ENCODE data around the gene CCL1. TPM values are rescaled to one million over a fixed set of nuclear protein-coding genes. Genes with fewer than 3 reads are reported as not detected.

Gene CCL1
- total RNA-seq, 1 experiment from 2014 or later, result not detected

GRCh38 chr17:34371405-34372100 lies 8.5 kb upstream of the CCL1 start:
- DNase-seq, result no peak
- H3K4me3 ChIP-seq, result no peak overlapping the region
- no peak overlapping the region for H3K27ac ChIP-seq
- H3K9me3 ChIP-seq (replicated peaks), result no peaks in the 10 kb centered on the region
- H3K27me3 ChIP-seq, result peaks cover 26% of the 10 kb centered on the region
- H3K36me3 ChIP-seq, result no peaks in the 10 kb centered on the region
- no peaks in the 10 kb centered on the region for H3K4me1 ChIP-seq

GRCh38 chr17:34370997-34371395 lies 8.0 kb upstream of the CCL1 start:
- Histone ChIP-seq H3K4me1 (no peaks in the 10 kb centered on the region), H3K4me3 (no peak overlapping the region), H3K9me3 (replicated peaks) (no peaks in the 10 kb centered on the region), H3K36me3 (no peaks in the 10 kb centered on the region), H3K27ac (no peak overlapping the region), H3K27me3 (peaks cover 23% of the 10 kb centered on the region)
- no peak for DNase-seq

DNA sequence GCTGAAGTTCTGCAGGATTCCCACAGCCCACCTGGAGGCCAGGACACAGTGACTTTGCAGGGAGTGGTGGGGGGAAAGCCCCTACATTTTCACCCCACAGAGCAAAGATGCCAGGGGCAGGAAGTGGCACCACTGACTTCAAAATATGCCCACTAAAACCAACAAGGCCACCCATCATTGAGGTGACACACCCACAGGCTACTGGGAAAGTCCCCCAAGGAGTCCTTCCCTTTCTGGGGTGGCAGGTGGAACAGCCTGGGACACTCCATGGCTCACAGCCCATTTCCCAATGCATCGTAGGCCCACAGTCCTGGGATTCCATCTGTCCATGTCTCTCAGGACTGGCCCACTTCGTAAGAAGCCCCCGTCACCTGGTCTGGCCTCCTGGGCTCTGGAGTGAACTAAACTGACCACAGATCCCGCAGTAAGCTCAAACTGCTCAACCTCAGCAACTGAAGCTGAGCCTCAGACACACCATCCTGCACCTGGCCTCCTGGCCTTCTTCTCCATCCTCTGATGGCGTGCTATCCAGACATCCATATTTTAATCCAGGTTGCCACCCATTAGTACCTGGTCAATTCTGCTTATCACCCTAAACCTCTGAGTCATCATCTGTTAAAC lies 7.5 kb upstream of the CCL1 start:
- no peaks in the 10 kb centered on the region for H3K9me3 ChIP-seq (replicated peaks)
- H3K4me3 ChIP-seq, result no peak overlapping the region
- no peak for DNase-seq

GRCh38 chr17:34369571-34369970 lies 6.5 kb upstream of the CCL1 start:
- Histone ChIP-seq H3K9me3 (replicated peaks) (no peaks in the 10 kb centered on the region), H3K27ac (no peak overlapping the region), H3K27me3 (peaks cover 23% of the 10 kb centered on the region), H3K36me3 (no peaks in the 10 kb centered on the region), H3K4me1 (no peaks in the 10 kb centered on the region), H3K4me3 (no peak overlapping the region)
- no peak for DNase-seq

More for the DNA sequence above, 7.5 kb upstream of the CCL1 start:
- Histone ChIP-seq H3K27ac (no peak overlapping the region), H3K27me3 (peaks cover 23% of the 10 kb centered on the region), H3K4me1 (no peaks in the 10 kb centered on the region), H3K36me3 (no peaks in the 10 kb centered on the region)

DNA sequence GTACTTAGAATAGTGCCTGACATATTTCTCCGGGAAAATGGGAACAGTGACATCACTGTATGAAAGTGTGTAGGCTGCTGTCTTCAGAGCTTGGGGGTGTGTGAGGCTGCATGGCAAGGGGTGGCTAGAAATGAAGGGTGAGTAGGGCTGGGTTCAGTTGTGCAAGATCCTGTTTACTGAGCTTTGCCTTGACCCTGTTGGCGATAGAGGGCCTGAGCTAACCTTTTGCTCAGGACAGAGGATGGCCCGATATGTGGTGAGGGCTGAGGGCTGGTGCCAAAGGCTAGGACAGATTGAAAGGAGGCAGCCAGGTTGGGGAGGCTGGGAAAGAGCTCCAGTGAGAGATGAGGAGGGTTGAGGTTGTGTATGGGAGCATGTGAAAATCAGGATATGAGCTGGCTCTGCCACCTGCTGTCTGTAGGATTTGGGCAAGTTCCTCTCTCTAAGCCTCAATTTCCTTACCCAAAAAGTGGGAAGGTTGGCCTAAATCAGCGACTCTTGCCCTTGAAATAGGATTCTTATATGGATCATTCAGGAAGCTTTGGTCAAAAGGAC lies 6.0 kb upstream of the CCL1 start:
- Histone ChIP-seq H3K27ac (no peak overlapping the region), H3K36me3 (no peaks in the 10 kb centered on the region), H3K4me3 (no peak overlapping the region), H3K9me3 (replicated peaks) (no peaks in the 10 kb centered on the region), H3K4me1 (no peaks in the 10 kb centered on the region), H3K27me3 (peaks cover 23% of the 10 kb centered on the region)
- DNase-seq, result no peak

DNA sequence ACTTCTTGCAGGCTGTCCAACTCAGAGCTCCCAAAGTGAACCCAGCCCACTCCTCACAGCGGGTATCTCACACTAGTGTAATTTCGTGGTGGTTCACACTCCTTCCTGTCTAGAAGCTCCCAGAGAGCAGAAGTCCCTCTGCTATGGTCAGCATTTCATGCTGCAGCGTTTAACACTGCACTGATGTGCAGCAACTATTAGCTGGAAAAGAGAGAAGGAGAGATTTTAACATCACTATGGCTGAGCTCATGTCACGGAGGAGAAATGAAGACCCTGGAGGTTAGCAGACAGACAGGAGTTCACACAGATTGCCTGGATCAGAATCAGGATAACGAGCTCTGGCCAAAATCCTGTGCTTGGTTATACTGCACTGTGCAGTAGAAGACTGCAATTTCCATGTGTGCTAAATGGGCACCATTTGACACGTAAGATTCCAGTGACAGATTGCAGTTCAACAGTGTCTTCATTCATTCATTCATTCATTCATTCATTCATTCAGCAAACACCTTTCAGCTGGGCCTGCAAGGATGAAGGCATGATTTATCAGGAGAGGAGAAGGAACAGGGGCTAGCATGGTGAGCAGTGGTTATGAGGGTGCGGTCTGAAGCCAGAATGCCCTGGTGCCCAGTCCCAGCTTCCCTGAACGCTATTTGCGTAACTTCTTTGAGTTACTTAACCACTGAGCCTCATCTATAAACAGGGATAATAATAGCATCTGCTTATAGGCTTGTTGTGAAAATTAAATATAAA lies 5.3 kb upstream of the CCL1 start:
- no peaks in the 10 kb centered on the region for H3K9me3 ChIP-seq (replicated peaks)
- no peak overlapping the region for H3K4me3 ChIP-seq
- DNase-seq, result no peak
- no peak overlapping the region for H3K27ac ChIP-seq
- peaks cover 21% of the 10 kb centered on the region for H3K27me3 ChIP-seq
- H3K36me3 ChIP-seq, result no peaks in the 10 kb centered on the region
- no peaks in the 10 kb centered on the region for H3K4me1 ChIP-seq

GRCh38 chr17:34367486-34368195 lies 4.6 kb upstream of the CCL1 start:
- no peaks in the 10 kb centered on the region for H3K36me3 ChIP-seq
- no peak overlapping the region for H3K4me3 ChIP-seq
- DNase-seq, result no peak
- H3K27ac ChIP-seq, result no peak overlapping the region
- H3K4me1 ChIP-seq, result no peaks in the 10 kb centered on the region
- no peaks in the 10 kb centered on the region for H3K9me3 ChIP-seq (replicated peaks)
- H3K27me3 ChIP-seq, result peaks cover 17% of the 10 kb centered on the region

DNA sequence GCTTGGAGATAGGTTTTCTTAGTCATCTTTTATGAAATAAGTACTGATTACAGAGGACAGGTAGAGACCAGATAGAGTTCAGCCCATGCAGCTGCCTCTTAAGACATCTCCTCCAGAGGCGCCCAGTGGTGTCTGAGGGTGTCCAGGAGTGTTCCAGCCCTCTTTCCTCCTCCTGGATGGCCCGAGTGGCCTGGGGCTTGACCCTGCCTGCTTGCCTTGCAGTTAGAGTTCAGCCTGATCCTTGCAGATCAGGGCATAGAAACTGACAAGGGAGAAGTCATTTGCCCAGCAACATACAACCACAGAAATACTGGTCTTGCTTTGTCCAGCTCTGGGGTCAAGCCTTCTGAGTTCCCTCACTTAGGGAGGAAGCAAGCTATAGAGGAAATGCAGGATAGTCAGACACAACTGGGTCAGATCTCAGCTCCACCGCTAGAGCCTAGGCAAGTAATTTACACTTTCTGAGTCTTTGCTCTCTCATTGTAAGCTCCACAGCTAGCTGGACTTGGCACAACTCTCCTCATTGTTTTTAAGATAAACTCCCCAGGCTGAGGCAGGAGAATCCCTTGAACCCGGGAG lies 3.6 kb upstream of the CCL1 start:
- Histone ChIP-seq H3K36me3 (no peaks in the 10 kb centered on the region), H3K4me1 (no peaks in the 10 kb centered on the region), H3K4me3 (no peak overlapping the region), H3K9me3 (replicated peaks) (no peaks in the 10 kb centered on the region), H3K27me3 (peaks cover 11% of the 10 kb centered on the region), H3K27ac (no peak overlapping the region)
- DNase-seq, result no peak

DNA sequence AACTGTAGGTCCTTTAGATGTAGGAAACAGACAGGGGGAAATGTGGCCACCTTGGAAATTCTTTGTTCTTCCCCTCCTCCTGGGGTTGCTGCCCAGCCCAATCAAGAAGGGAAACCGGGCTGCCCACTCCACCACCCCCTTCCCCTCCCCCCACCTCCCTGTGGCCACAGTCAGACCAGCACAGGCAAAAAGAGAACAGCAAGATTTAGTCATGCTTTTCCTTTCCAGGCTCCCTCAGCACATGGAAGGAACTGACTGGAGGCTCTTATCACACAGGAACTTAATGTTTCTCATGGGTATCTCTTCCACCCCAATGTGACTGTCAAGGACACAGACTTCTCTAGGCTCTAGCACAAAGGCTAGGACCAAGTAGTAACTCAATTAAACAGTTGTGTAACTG lies 3.0 kb upstream of the CCL1 start:
- Histone ChIP-seq H3K27ac (no peak overlapping the region), H3K4me1 (no peaks in the 10 kb centered on the region), H3K27me3 (peaks cover 11% of the 10 kb centered on the region), H3K4me3 (no peak overlapping the region), H3K9me3 (replicated peaks) (no peaks in the 10 kb centered on the region), H3K36me3 (no peaks in the 10 kb centered on the region)
- no peak for DNase-seq

DNA sequence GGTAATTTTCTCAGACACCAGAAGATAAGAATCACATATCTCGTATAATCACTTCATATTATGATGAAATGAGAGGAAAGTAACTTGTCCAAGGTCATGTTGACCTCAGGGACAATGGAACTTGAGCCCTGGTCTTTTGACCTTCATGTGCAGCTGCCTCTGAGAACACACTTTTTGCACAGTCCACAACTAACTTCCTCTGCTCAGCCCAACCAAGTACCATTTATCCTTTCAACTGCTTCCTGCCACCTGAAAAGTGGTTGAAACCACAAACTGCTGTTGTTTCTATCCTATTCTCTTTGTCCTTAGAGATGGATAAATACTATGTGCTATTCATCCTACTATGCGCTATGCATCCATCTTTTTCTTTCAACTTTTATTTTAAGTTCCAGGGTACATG lies 2.3 kb upstream of the CCL1 start:
- Histone ChIP-seq H3K27me3 (peaks cover 11% of the 10 kb centered on the region), H3K27ac (no peak overlapping the region), H3K36me3 (no peaks in the 10 kb centered on the region), H3K4me3 (no peak overlapping the region), H3K4me1 (no peaks in the 10 kb centered on the region), H3K9me3 (replicated peaks) (no peaks in the 10 kb centered on the region)
- DNase-seq, result no peak

GRCh38 chr17:34364751-34365150 lies 1.7 kb upstream of the CCL1 start:
- H3K27ac ChIP-seq, result no peak overlapping the region
- peaks cover 11% of the 10 kb centered on the region for H3K27me3 ChIP-seq
- H3K4me1 ChIP-seq, result no peaks in the 10 kb centered on the region
- no peak overlapping the region for H3K4me3 ChIP-seq
- no peaks in the 10 kb centered on the region for H3K9me3 ChIP-seq (replicated peaks)
- DNase-seq, result no peak
- no peaks in the 10 kb centered on the region for H3K36me3 ChIP-seq

- no peaks in the 10 kb centered on the region for H3K9me3 ChIP-seq (replicated peaks)
- no peak overlapping the region for H3K27ac ChIP-seq
- no peak overlapping the region for H3K4me3 ChIP-seq
- H3K27me3 ChIP-seq, result 0 out of 2 replicates have a peak, but pooled peaks cover 3% of the 10 kb centered on the region
- H3K4me1 ChIP-seq, result no peaks in the 10 kb centered on the region
- DNase-seq, result peak; percentile 84 to 91
- H3K36me3 ChIP-seq, result no peaks in the 10 kb centered on the region
Observed at GRCh38 chr17:34361478-34362061, 1.5 kb downstream of the CCL1 start.

- no peaks in the 10 kb centered on the region for H3K4me1 ChIP-seq
Observed at GRCh38 chr17:34360601-34361270, 2.3 kb downstream of the CCL1 start.

More at GRCh38 chr17:34360601-34361270, 2.3 kb downstream of the CCL1 start:
- H3K27me3 ChIP-seq, result peaks cover 6% of the 10 kb centered on the region; the same call in 1 of the 2 replicates
- no peak for DNase-seq
- no peaks in the 10 kb centered on the region for H3K36me3 ChIP-seq
- H3K9me3 ChIP-seq (replicated peaks), result no peaks in the 10 kb centered on the region
- H3K4me3 ChIP-seq, result no peak overlapping the region
- no peak overlapping the region for H3K27ac ChIP-seq

Measured in SJCRH30 (cell line).